Panc1 (cell line): ENCODE data around the gene NUMBL. TPM values are rescaled to one million over a fixed set of nuclear protein-coding genes. Genes with fewer than 3 reads are reported as not detected.
"Not testable (repeated sequence)": the region's sequence is repeated elsewhere in the genome, so short reads cannot be mapped to it uniquely, and the experiment has no call there.

ENCODE experiments used
- ATAC-seq: fragments of 200-7000 bp; cut with Tn5 transposase; 2 replicates; pipeline ENCODE4 v1.9.1; 2020; ENCODE audit warnings: mild to moderate bottlenecking, moderate library complexity
- BruUV-seq: library from RNA; stranded (reverse); fragments of 400-500 nt; replicated peaks from 2 replicates; lab custom pipeline; 2021; lab: Mats Ljungman, UMichigan
- CTCF ChIA-PET: fragments of 300-600 bp; sonication (Branson Sonifier 250); formaldehyde crosslinking; loops from one replicate; lab custom pipeline; 2022; ENCODE audit warnings: antibody characterized with exemption; lab: Charles Lee
- POLR2A ChIA-PET: fragments of 300-600 bp; sonication (Branson Sonifier 250); formaldehyde crosslinking; loops from one replicate; lab custom pipeline; 2022; ENCODE audit warnings: antibody characterized with exemption; lab: Charles Lee
- DNase-seq: peaks from one replicate; pipeline ENCODE4 v3.0.0-alpha.2; 2010; ENCODE audit warnings: low read depth, low spot score
- H3K27ac ChIP-seq: 2 replicates; pipeline ENCODE4 v1.5.1; 2011; ENCODE audit warnings: mild to moderate bottlenecking, low read length, inconsistent platforms
- H3K27me3 ChIP-seq: fragments of 200-500 bp; sonication (Bioruptor generic); 2 replicates; pipeline ENCODE4 v1.6.0; 2014; ENCODE audit warnings: low read length, inconsistent platforms; ENCODE audit not compliant: control insufficient read depth, insufficient read depth
- H3K36me3 ChIP-seq: fragments of 200-500 bp; sonication (Bioruptor generic); 2 replicates; pipeline ENCODE4 v1.5.1; 2014; ENCODE audit warnings: inconsistent platforms, mild to moderate bottlenecking, low read length, moderate library complexity; ENCODE audit not compliant: control insufficient read depth, insufficient read depth
- H3K4me1 ChIP-seq: 2 replicates; pipeline ENCODE4 v1.5.1; 2011; ENCODE audit warnings: inconsistent platforms, mild to moderate bottlenecking, low read length, moderate library complexity; ENCODE audit not compliant: control insufficient read depth, insufficient read depth
- H3K4me3 ChIP-seq, 2 experiments: 2 replicates each; pipeline ENCODE4 v1.5.1; 2011 to 2012; ENCODE audit warnings: low read depth in 2 of 2, low read length in 2 of 2, mild to moderate bottlenecking in 2 of 2, inconsistent platforms in 1 of 2, moderate library complexity in 1 of 2
- H3K9me3 ChIP-seq: fragments of 200-500 bp; sonication (Bioruptor generic); 2 replicates; pipeline ENCODE4 v1.5.1; 2014; ENCODE audit warnings: low read depth, mild to moderate bottlenecking, inconsistent platforms, low read length, moderate library complexity; ENCODE audit not compliant: control insufficient read depth, insufficient read depth
- CTCF ChIP-seq: fragments of 450-650 bp; IDR thresholded peaks from 2 replicates; pipeline ENCODE4 v1.5.1; 2017; ENCODE audit warnings: mild to moderate bottlenecking
- POLR2AphosphoS5 ChIP-seq: IDR thresholded peaks from 2 replicates; pipeline ENCODE4 v1.6.1; 2012; ENCODE audit warnings: mild to moderate bottlenecking, low read depth, low read length, moderate library complexity
- REST ChIP-seq, 2 experiments: IDR thresholded peaks; 2 replicates each; pipeline ENCODE4 v1.6.1; 2011 to 2012; ENCODE audit warnings: low read depth in 2 of 2, control low read depth in 1 of 2, low read length in 1 of 2, mild to moderate bottlenecking in 1 of 2, moderate library complexity in 1 of 2; ENCODE audit not compliant: insufficient read depth in 1 of 2
- SIN3A ChIP-seq: IDR thresholded peaks from 2 replicates; pipeline ENCODE4 v1.6.1; 2012; ENCODE audit warnings: low read depth, mild to moderate bottlenecking, low read length, moderate library complexity, borderline replicate concordance; ENCODE audit not compliant: insufficient read depth
- TCF7L2 ChIP-seq: IDR thresholded peaks from 2 replicates; pipeline ENCODE4 v1.6.1; 2011; ENCODE audit warnings: mild to moderate bottlenecking, low read depth, low read length, inconsistent platforms
- in situ Hi-C: cut with HindIII; loops from 2 replicates; pipeline ENCODE4 v1.10.0; 2016; ENCODE audit warnings: low sequenced_read_pairs, low pct_unique_long_range_greater_than_20kb
- intact Hi-C: fragments of 100-400 bp; cut with micrococcal nuclease; formaldehyde crosslinking; loops from one replicate; pipeline ENCODE4 v1.10.0; 2022; ENCODE audit not compliant: unreplicated experiment
- total RNA-seq: library from RNA; stranded (reverse); gene quantifications from one replicate; pipeline ENCODE4 v1.2.1, GENCODE V29; 2021; ENCODE audit not compliant: unreplicated experiment

NUMBL gene
- total RNA-seq, 1 experiment from 2014 or later, result 27.6 TPM

GRCh38 chr19:40730065-40730464, 39.6 kb upstream of the NUMBL start:
- H3K9me3 ChIP-seq, H3K4me3 ChIP-seq, H3K36me3 ChIP-seq, CTCF ChIA-PET, H3K27me3 ChIP-seq, in situ Hi-C loops, intact Hi-C loops, POLR2A ChIA-PET, ATAC-seq, H3K27ac ChIP-seq, DNase-seq, H3K4me1 ChIP-seq, BruUV-seq: not testable (repeated sequence)

- H3K4me3 ChIP-seq, result no peak overlapping the region
- intact Hi-C loops, result no loop called here
- no peak for ATAC-seq
- no peaks in the 10 kb centered on the region for H3K4me1 ChIP-seq
- in situ Hi-C loops, result no loop called here
- DNase-seq, result no peak
- H3K27me3 ChIP-seq, result no peaks in the 10 kb centered on the region
- ChIA-PET CTCF (no interaction called here), POLR2A (no interaction called here)
- no peak for TF ChIP-seq REST (IDR thresholded peaks at IDR 0.05; ENCODE audit: insufficient read depth in 1 of 2, low read depth in 2 of 2, low read length in 1 of 2)
- no peak for TF ChIP-seq POLR2AphosphoS5
- TF ChIP-seq SIN3A, result no peak
- TF ChIP-seq TCF7L2, result no peak
- TF ChIP-seq CTCF, result no peak
- H3K27ac ChIP-seq, result no peak overlapping the region
- no peaks in the 10 kb centered on the region for H3K9me3 ChIP-seq
- no TSS peak for BruUV-seq
- no peaks in the 10 kb centered on the region for H3K36me3 ChIP-seq
Observed at GRCh38 chr19:40726279-40726678, 35.8 kb upstream of the NUMBL start.

GRCh38 chr19:40724855-40725254, 34.4 kb upstream of the NUMBL start:
- ChIA-PET CTCF (no interaction called here), POLR2A (no interaction called here)
- no peak for ATAC-seq
- Histone ChIP-seq H3K27me3 (no peaks in the 10 kb centered on the region), H3K4me3 (no peak overlapping the region), H3K36me3 (no peaks in the 10 kb centered on the region), H3K9me3 (no peaks in the 10 kb centered on the region), H3K4me1 (no peaks in the 10 kb centered on the region), H3K27ac (no peak overlapping the region)
- intact Hi-C loops (no loop called here), in situ Hi-C loops (no loop called here)
- TF ChIP-seq REST (IDR thresholded peaks at IDR 0.05; ENCODE audit: insufficient read depth in 1 of 2, low read depth in 2 of 2, low read length in 1 of 2) (no peak), CTCF (no peak), SIN3A (no peak)
- no TSS peak for BruUV-seq
- no peak for DNase-seq
